Fibroblast of lung (primary cell): ENCODE data around the gene CIAO3.

Experiments used
- EZH2 ChIP-seq: IDR thresholded peaks from 2 replicates; pipeline ENCODE4 v1.5.1; 2012; ENCODE audit warnings: low read length, control low read depth, mild to moderate bottlenecking; ENCODE audit errors: missing control alignments
- TF ChIP-seq, protein P1 (sequence below), 2 donors: IDR thresholded peaks in 1 of 2; conservative IDR thresholded peaks in 1 of 2; 1 replicate in 1 of 2; 2 replicates in 1 of 2; pipeline ENCODE4 v1.5.1; 2011 to 2012; ENCODE audit warnings: low read length in 2 of 2, control low read depth in 1 of 2, inconsistent platforms in 1 of 2, low read depth in 1 of 2, mild to moderate bottlenecking in 1 of 2

DNA sequence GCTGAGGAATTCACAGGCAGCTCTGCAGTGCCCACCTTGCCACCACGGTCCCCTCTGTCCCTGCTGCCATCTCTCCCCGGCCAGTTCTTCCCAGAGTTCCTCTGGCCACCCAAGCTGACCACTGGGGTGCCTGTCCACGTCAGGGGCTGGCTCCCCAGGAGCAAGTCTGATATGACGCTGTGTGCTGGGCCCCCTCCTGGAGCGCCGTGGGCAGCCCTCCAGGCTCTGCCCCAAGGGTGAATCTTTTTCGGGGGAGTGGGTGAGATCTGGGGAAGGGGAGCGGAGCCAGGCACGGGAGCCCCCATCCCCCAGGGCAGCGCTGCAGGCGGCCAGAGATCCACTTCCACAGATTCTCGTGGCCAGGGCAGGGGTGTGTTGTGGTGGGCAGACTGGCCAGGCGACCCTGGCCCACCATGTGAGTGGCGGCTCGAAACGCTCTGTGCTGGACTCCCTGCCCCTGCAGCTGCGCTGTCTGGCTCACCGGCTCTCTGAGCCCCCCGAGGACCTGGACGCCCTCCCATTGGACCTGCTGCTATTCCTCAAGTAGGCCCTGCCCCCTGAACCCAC is 23.5 kb upstream of the CIAO3 start:
- TF ChIP-seq, protein P1, sequence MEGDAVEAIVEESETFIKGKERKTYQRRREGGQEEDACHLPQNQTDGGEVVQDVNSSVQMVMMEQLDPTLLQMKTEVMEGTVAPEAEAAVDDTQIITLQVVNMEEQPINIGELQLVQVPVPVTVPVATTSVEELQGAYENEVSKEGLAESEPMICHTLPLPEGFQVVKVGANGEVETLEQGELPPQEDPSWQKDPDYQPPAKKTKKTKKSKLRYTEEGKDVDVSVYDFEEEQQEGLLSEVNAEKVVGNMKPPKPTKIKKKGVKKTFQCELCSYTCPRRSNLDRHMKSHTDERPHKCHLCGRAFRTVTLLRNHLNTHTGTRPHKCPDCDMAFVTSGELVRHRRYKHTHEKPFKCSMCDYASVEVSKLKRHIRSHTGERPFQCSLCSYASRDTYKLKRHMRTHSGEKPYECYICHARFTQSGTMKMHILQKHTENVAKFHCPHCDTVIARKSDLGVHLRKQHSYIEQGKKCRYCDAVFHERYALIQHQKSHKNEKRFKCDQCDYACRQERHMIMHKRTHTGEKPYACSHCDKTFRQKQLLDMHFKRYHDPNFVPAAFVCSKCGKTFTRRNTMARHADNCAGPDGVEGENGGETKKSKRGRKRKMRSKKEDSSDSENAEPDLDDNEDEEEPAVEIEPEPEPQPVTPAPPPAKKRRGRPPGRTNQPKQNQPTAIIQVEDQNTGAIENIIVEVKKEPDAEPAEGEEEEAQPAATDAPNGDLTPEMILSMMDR (conservative IDR thresholded peaks at IDR 0.05 in 1 of 2, IDR thresholded peaks at IDR 0.05 in 1 of 2; ENCODE audit: low read depth in 1 of 2, low read length in 2 of 2), result no peak
- no peak for TF ChIP-seq EZH2
